Activated CD4-positive, alpha-beta memory T cell treated with anti-CD3 and anti-CD28 coated beads, Interleukin-2, amount 10 ng/mL, durations not matched to agents 7 days and 5 days (primary cell): ENCODE data around the gene PRICKLE3. TPM values are rescaled to one million over a fixed set of nuclear protein-coding genes. Genes with fewer than 3 reads are reported as not detected.

ENCODE experiments used
- CTCF ChIA-PET: fragments of 350-600 bp; sonication (Branson Sonifier 250); formaldehyde crosslinking; loops from one replicate; lab custom pipeline; 2021; ENCODE audit warnings: antibody characterized with exemption, inconsistent platforms; lab: Charles Lee
- POLR2A ChIA-PET: fragments of 350-600 bp; sonication (Branson Sonifier 250); formaldehyde crosslinking; loops from one replicate; lab custom pipeline; 2021; ENCODE audit warnings: antibody characterized with exemption; lab: Charles Lee
- DNase-seq: peaks from one replicate; pipeline ENCODE4 v3.0.0-alpha.2; 2020
- H3K27ac Mint-ChIP-seq: one replicate; pipeline ENCODE4 v1.8.0; 2021; ENCODE audit warnings: mild to moderate bottlenecking, mixed read lengths
- H3K27me3 Mint-ChIP-seq: one replicate; pipeline ENCODE4 v1.8.0; 2021; ENCODE audit warnings: mixed read lengths
- H3K36me3 Mint-ChIP-seq: one replicate; pipeline ENCODE4 v1.8.0; 2021; ENCODE audit warnings: low read depth, mixed read lengths
- H3K4me1 Mint-ChIP-seq: one replicate; pipeline ENCODE4 v1.8.0; 2021; ENCODE audit warnings: mixed read lengths
- H3K4me3 Mint-ChIP-seq: one replicate; pipeline ENCODE4 v1.8.0; 2021; ENCODE audit warnings: mild to moderate bottlenecking, mixed read lengths
- H3K9me3 Mint-ChIP-seq: one replicate; pipeline ENCODE4 v1.8.0; 2021; ENCODE audit warnings: mixed read lengths
- total RNA-seq, 2 experiments: library from RNA; stranded (reverse); gene quantifications; one replicate each; pipeline ENCODE4 v1.2.3, GENCODE V29; 2021

Gene PRICKLE3
- total RNA-seq, 2 experiments from 2014 or later: 19.0 to 20.3 TPM

- H3K4me1 Mint-ChIP-seq: peaks cover 13% of the 10 kb centered on the region
- no peaks in the 10 kb centered on the region for H3K9me3 Mint-ChIP-seq
- peaks cover 5% of the 10 kb centered on the region for H3K27me3 Mint-ChIP-seq
- POLR2A ChIA-PET: no interaction called here
- H3K27ac Mint-ChIP-seq: no peak overlapping the region
- no peak overlapping the region for H3K4me3 Mint-ChIP-seq
- CTCF ChIA-PET: no interaction called here
- DNase-seq: no peak
- no peaks in the 10 kb centered on the region for H3K36me3 Mint-ChIP-seq
Measured at GRCh38 chrX:49203536-49203935, 17.4 kb upstream of the PRICKLE3 start.

- Mint-ChIP-seq H3K27ac (no peak overlapping the region), H3K27me3 (peaks cover 10% of the 10 kb centered on the region), H3K9me3 (no peaks in the 10 kb centered on the region), H3K36me3 (no peaks in the 10 kb centered on the region), H3K4me1 (peaks cover 20% of the 10 kb centered on the region), H3K4me3 (no peak overlapping the region)
- ChIA-PET POLR2A (no interaction called here), CTCF (interaction anchor here (1.1 kb wide), 1 partner anchor 10 kb away, joined by 3 read pairs; no protein-coding TSS in a partner anchor)
- no peak for DNase-seq
Measured at GRCh38 chrX:49202022-49202421, 15.8 kb upstream of the PRICKLE3 start.

GRCh38 chrX:49199906-49200771 lies 14.0 kb upstream of the PRICKLE3 start, which contains the start of gene SYP:
Gene SYP, minus strand, starts transcription at chrX:49200193. Its CDS starts 7 bp downstream, at chrX:49200186.
- DNase-seq: peak; percentile 88
- H3K9me3 Mint-ChIP-seq: no peaks in the 10 kb centered on the region
- POLR2A ChIA-PET: interaction anchor here (0.8 kb wide), 1 partner anchor 120 kb away, joined by 3 read pairs; no protein-coding TSS in a partner anchor
- H3K27ac Mint-ChIP-seq: no peak within 1 kb of the TSS
- H3K27me3 Mint-ChIP-seq: peaks cover 10% of the 10 kb centered on the region
- H3K4me1 Mint-ChIP-seq: peaks cover 20% of the 10 kb centered on the region
- H3K36me3 Mint-ChIP-seq: no peaks in the 10 kb centered on the region
- CTCF ChIA-PET: interaction anchor here (0.7 kb wide), 1 partner anchor 92 kb away, joined by 3 read pairs; no protein-coding TSS in a partner anchor
- H3K4me3 Mint-ChIP-seq: peak within 1 kb of the TSS; percentile 34

- H3K4me1 Mint-ChIP-seq: peaks cover 20% of the 10 kb centered on the region
- ChIA-PET CTCF (no interaction called here), POLR2A (no interaction called here)
- H3K27ac Mint-ChIP-seq: no peak overlapping the region
- peaks cover 10% of the 10 kb centered on the region for H3K27me3 Mint-ChIP-seq
- no peaks in the 10 kb centered on the region for H3K36me3 Mint-ChIP-seq
- no peaks in the 10 kb centered on the region for H3K9me3 Mint-ChIP-seq
- no peak for DNase-seq
- peak overlapping the region; percentile 34 for H3K4me3 Mint-ChIP-seq
Measured at GRCh38 chrX:49199315-49199595, 13.1 kb upstream of the PRICKLE3 start.

GRCh38 chrX:49198540-49199314 lies 12.6 kb upstream of the PRICKLE3 start:
- Mint-ChIP-seq H3K36me3 (no peaks in the 10 kb centered on the region), H3K27me3 (peaks cover 8% of the 10 kb centered on the region), H3K4me1 (peaks cover 24% of the 10 kb centered on the region), H3K9me3 (no peaks in the 10 kb centered on the region), H3K27ac (no peak overlapping the region), H3K4me3 (peak overlapping the region; percentile 34)
- CTCF ChIA-PET: no interaction called here
- POLR2A ChIA-PET: no interaction called here
- no peak for DNase-seq

DNA sequence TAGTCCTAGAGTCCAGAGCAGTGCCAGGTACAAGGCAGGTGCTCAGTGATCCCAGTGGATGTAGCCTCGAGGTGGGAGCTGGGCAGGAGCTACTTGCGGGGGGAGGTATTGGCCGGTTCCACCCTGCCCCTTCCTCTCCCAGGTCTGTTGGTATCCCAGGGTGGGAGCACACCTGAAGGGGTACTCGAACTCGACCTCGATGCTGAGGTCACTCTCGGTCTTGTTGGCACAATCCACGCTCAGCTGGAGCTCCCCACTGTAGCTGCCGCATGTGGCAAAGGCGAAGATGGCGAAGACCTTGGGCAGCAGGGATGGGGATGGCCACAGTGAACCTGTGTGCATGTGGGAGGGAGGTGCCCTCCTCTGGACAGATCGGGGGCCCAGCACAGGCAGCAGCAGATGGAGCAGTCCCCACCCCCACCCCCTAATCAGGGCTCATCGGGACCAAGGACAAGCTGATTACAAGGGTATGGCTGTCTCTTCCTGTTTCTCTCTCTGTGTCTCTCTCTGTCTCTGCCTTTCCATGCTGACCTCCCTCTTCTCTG lies 11.4 kb upstream of the PRICKLE3 start:
- no peaks in the 10 kb centered on the region for H3K9me3 Mint-ChIP-seq
- DNase-seq: no peak
- no peak overlapping the region for H3K4me3 Mint-ChIP-seq
- POLR2A ChIA-PET: no interaction called here
- H3K36me3 Mint-ChIP-seq: no peaks in the 10 kb centered on the region
- CTCF ChIA-PET: no interaction called here
- H3K4me1 Mint-ChIP-seq: peaks cover 35% of the 10 kb centered on the region
- peaks cover 7% of the 10 kb centered on the region for H3K27me3 Mint-ChIP-seq
- H3K27ac Mint-ChIP-seq: no peak overlapping the region

DNA sequence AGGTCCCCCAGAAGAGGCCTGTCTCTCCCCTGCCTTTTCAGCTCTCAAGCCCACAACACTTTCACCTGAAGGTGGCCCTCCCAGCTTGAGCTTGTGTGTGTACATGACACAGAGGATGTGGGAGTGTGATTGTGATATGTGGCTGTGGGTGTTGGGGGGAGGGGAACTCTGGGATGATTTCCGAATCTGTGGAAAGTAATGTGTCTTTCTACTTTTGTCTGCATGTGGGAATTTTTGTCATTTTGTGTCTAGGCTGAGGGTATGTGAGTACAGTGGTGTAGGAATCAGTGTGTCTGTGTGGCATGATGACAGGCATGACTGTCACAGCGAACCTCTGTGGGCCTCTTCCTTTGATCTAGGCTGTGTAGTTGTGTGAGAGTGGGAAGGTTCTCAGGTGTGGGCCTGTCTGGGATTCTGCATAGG lies 7.4 kb upstream of the PRICKLE3 start:
- ChIA-PET POLR2A (interaction anchor here (1.1 to 5.0 kb wide), 4 partner anchors 27 to 79 kb away, joined by 3 to 30 read pairs (median 4); no protein-coding TSS in a partner anchor), CTCF (interaction anchor here (1.6 to 2.1 kb wide), 13 partner anchors 21 to 563 kb away, joined by 4 to 20 read pairs (median 6); partner anchors contain the start of genes CCDC22, FOXP3 and PPP1R3F)
- Mint-ChIP-seq H3K4me3 (no peak overlapping the region), H3K4me1 (peaks cover 41% of the 10 kb centered on the region), H3K36me3 (peaks cover 2% of the 10 kb centered on the region), H3K9me3 (no peaks in the 10 kb centered on the region), H3K27ac (peak overlapping the region; percentile 63), H3K27me3 (peaks cover 5% of the 10 kb centered on the region)
- peak; percentile 25 for DNase-seq

GRCh38 chrX:49192722-49193328 lies 6.7 kb upstream of the PRICKLE3 start:
- peaks cover 2% of the 10 kb centered on the region for H3K36me3 Mint-ChIP-seq
- peak overlapping the region; percentile 49 for H3K4me3 Mint-ChIP-seq
- no peaks in the 10 kb centered on the region for H3K27me3 Mint-ChIP-seq
- H3K27ac Mint-ChIP-seq: peak overlapping the region; percentile 63
- CTCF ChIA-PET: interaction anchor here (0.7 to 2.1 kb wide), 20 partner anchors 9 to 729 kb away, joined by 3 to 20 read pairs (median 6); partner anchors contain the start of genes CCDC22, CLCN5, FOXP3 and PPP1R3F
- POLR2A ChIA-PET: interaction anchor here (0.9 to 5.0 kb wide), 8 partner anchors 26 to 562 kb away, joined by 3 to 30 read pairs (median 3); no protein-coding TSS in a partner anchor
- no peaks in the 10 kb centered on the region for H3K9me3 Mint-ChIP-seq
- peaks cover 39% of the 10 kb centered on the region for H3K4me1 Mint-ChIP-seq
- peak; percentile 37 for DNase-seq

- Mint-ChIP-seq H3K27me3 (no peaks in the 10 kb centered on the region), H3K4me1 (peaks cover 42% of the 10 kb centered on the region), H3K4me3 (peak overlapping the region; percentile 94), H3K9me3 (no peaks in the 10 kb centered on the region), H3K27ac (peak overlapping the region; percentile 87), H3K36me3 (peaks cover 2% of the 10 kb centered on the region)
- DNase-seq: no peak
- POLR2A ChIA-PET: interaction anchor here (2.0 to 5.0 kb wide), 3 partner anchors 20 to 77 kb away, joined by 6 to 30 read pairs (median 11); partner anchors contain the start of gene PLP2
- CTCF ChIA-PET: interaction anchor here (1.0 to 2.4 kb wide), 11 partner anchors 23 to 685 kb away, joined by 3 to 20 read pairs (median 6); partner anchors contain the start of gene TFE3
Measured at GRCh38 chrX:49191574-49192011, 5.4 kb upstream of the PRICKLE3 start.

- Mint-ChIP-seq H3K27ac (peak overlapping the region; percentile 87), H3K4me3 (peak overlapping the region; percentile 94), H3K27me3 (no peaks in the 10 kb centered on the region), H3K4me1 (peaks cover 45% of the 10 kb centered on the region), H3K9me3 (no peaks in the 10 kb centered on the region), H3K36me3 (peaks cover 2% of the 10 kb centered on the region)
- ChIA-PET POLR2A (interaction anchor here (0.8 to 5.0 kb wide), 6 partner anchors 19 to 617 kb away, joined by 3 to 30 read pairs (median 6); partner anchors contain the start of genes PLP2 and RBM3), CTCF (interaction anchor here (0.6 to 2.4 kb wide), 13 partner anchors 19 to 728 kb away, joined by 3 to 14 read pairs (median 4); partner anchors contain the start of genes PLP2 and TFE3)
- peak; percentile 89 for DNase-seq
Measured at GRCh38 chrX:49190821-49191573, 4.8 kb upstream of the PRICKLE3 start.

GRCh38 chrX:49189606-49190005 lies 3.4 kb upstream of the PRICKLE3 start:
- Mint-ChIP-seq H3K27me3 (no peaks in the 10 kb centered on the region), H3K36me3 (peaks cover 2% of the 10 kb centered on the region), H3K9me3 (no peaks in the 10 kb centered on the region), H3K4me3 (peak overlapping the region; percentile 94), H3K4me1 (peaks cover 52% of the 10 kb centered on the region), H3K27ac (peak overlapping the region; percentile 52)
- POLR2A ChIA-PET: interaction anchor here (2.0 to 5.0 kb wide), 4 partner anchors 18 to 84 kb away, joined by 6 to 30 read pairs (median 9); partner anchors contain the start of gene PLP2
- CTCF ChIA-PET: interaction anchor here (1.0 to 2.4 kb wide), 4 partner anchors 14 to 729 kb away, joined by 3 to 14 read pairs (median 8); no protein-coding TSS in a partner anchor
- no peak for DNase-seq
